HG03159 (cell line): ENCODE measurements around the gene LGMN.
A peak's percentile ranks its signal among the peaks of the same experiment; 100 is the strongest.
"Not testable (repeated sequence)": the region's sequence is repeated elsewhere in the genome, so short reads cannot be mapped to it uniquely, and the experiment has no call there.

ENCODE experiments used
- ATAC-seq: cut with Tn5 transposase; IDR thresholded peaks from one replicate; pipeline ENCODE4 v1.9.1; 2021; ENCODE audit warnings: mild to moderate bottlenecking, moderate library complexity; ENCODE audit not compliant: unreplicated experiment

Gene LGMN

DNA sequence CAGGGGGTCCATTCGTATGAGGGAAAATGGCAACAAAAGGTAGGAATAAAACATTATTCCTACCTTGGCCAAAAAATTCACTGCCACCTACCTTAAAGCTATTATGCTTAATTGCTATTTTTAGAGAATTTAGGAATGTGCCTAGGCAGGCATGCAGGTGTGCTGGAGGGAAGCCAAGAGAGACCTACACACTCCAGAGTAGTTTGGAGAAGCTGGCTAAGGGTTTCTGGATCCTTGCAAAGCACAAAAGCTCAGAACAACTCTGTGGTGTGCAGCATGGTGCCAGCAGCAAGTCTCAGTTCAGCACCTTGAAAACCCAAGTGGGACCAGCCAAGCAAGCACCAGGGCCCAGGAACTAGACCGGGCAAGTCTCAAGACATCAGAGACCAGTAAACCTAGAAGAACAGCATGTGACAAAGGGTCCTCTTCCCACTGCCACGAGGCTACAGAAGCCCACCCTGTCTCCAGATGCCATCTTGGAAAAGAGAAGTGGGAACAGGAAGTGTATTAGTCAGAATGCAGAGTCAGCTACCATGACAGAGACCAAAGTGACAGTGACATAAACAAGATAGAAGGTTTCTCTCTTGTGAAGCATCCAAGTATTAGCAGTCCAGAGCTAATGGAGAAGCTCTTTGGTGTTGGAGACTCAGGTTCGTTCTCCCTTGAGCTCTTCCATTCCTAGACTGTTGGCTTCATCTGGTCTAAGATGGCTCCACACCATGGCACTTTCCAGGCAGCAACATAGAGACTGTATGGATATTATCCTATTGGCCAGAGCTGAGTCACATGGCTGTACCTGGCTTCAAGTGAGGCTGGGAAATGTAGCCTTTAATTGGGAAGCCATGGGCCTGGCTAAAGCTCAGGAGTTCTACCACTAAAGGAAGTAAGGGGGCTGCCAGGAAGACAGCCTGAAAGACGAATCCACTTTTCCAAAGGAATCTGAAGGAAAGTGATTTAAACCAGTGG, 15.5 kb upstream of the LGMN start:
- not testable (repeated sequence) for ATAC-seq

DNA sequence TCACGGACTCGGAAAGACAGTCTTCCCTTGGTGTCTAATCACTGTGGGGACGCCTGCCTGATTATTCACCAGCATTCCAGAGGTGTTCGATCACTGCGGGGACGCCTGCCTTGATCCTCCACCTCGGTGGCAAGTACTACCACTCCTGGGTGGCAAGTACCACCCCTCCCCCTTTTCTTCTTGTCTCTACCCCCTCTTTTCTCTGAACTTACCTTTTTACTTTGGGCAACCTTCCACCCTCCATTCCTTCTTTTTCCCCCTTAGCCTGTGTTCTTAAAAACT, 12.0 kb upstream of the LGMN start:
- ATAC-seq, result no peak

DNA sequence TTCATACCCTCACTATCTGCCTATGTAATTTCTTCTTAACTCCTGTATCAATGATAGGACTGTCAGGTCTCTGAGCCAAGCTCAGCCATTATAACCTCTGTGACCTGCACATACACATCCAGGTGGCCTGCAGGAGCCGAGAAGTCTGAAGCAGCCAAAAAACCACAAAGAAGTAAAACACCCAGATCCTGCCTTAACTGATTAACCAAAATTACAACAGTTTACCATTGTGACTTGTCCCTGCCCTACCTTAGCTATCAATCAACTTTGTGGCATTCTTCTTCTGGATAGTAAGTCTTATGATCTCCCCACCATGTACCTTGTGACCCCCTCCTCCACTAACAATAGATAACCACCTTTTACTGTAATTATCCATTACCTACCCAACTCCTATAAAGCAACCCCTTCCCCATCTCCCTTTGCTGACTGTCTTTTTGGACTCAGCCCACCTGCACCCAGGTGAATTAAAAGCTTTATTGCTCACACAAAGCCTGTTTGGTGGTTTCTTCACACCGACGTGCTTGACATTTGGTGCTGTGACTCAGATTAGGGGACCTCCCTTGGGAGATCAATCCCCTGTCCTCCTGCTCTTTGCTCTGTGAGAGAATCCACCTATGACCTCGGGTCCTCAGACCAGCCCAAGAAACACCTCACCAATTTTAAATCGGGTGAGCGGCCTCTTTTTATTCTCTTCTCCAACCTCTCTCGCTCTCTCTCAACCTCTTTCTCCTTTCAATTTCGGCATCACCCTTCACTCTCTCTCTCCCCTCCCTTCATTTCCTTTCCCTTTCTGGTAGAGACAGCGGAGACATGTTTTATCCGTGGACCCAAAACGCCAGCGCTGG, 11.5 kb upstream of the LGMN start:
- ATAC-seq, result no peak

DNA sequence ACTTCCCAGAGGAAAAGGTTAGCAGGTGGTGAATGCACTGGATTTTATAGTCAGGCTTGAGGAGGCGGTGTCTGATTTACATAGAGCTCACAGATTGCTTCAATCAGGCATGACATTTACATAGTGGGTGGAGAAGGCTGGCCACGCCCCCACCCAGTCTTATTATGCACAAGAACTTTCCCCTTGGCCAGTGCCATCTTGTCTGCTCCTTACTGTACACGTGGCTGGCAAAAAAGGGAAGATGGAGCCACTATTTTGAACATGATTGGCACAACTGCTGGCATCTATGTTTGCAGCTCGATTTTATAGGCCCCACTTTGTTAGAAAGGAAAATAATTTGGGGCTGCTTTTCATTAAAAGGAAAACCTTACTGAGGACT, 10.9 kb upstream of the LGMN start:
- ATAC-seq, result no peak

DNA sequence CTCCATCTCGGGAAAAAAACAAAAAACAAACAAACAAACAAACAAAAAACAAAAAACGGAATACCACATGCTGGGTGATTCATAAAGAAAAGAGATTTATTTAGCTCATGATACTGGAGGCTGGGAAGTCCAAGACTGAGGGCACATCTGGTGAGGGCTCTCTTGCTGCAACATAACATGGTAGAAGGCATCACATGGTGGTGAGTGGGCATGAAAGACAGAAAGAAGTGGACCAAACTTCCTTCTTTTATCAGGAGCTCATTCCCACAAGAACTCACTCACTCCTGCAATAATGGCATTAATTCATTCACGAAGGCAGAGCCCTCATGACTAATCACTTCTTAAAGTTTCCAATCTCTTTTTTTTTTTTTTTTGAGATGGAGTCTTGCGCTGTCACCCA, 8.0 kb upstream of the LGMN start:
- ATAC-seq, result no peak

DNA sequence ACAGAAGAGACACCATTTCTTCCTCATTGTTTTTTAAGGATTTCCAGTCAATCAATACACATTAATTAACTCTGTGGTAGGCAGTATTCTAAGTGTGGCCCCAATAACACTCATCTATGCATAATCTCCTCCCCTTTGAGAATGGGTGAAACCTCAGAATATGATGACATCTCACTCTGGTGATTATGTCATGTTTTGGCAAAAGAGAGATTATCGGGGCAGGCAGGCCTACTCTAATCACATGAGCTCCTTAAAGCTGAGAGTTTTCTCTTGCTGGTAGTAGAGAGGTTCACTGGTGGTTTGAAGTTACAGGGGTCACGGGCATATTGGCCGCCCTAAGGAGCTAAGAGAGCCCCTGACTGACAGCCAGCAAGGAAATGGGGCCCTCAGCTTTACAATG, 7.1 kb upstream of the LGMN start:
- ATAC-seq, result no peak

DNA sequence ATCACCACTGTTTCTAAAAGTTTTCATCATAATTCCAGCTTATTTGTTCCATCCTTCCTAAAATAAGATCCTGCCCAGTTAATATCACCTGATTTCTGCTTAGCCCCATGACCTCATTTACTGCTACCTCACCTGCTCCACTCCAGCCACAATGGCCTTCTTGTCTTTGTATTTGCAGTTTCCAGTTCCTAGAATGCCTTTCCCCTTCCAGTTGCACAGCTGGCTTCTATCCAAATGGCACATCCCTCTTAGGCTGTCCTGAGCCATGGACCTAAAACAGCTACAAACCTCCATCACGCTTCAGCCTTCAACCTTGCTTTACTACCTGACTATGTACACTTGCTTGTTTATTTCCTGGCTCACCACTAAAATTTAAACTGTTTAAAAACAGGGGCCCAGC, 6.5 kb upstream of the LGMN start:
- ATAC-seq, result no peak

DNA sequence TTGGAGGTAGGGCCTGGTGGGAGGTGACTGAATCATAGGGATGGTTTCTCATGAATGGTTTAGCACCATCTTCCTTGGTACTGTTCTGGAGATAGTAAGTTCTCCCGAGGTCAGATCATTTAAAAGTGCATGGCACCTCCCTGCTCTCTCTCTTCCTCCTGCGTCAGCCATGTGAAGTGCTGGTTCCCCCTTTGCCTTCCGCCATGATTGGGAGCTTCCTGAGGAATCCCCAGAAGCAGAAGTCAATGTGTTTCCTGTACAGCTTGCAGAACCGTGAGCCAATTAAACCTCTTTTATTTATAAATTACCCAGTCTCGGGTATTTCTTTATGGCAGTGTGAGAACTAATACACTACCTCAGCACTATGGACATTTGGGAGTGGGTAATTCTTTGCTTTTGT, 4.8 kb upstream of the LGMN start:
- no peak for ATAC-seq

DNA sequence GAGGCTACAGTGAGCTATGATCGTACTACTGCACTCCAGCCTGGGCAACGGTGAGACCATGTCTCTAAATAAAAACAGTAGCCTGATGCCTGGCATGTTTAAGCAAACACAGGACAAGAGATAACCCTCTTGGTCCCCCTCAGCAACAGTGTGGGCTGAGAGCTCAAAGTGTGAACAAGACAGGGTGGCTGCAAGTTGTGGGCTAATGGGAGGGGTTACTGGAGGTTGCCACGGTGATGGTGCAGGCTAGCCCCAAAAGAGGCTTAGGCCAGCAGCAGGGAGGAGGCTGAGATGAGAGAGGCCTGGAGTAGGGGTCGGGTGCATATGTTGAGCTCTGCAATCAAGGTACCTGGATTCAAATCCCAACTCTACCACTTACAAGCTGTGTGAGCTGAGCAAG, 3.4 kb upstream of the LGMN start:
- ATAC-seq, result no peak

DNA sequence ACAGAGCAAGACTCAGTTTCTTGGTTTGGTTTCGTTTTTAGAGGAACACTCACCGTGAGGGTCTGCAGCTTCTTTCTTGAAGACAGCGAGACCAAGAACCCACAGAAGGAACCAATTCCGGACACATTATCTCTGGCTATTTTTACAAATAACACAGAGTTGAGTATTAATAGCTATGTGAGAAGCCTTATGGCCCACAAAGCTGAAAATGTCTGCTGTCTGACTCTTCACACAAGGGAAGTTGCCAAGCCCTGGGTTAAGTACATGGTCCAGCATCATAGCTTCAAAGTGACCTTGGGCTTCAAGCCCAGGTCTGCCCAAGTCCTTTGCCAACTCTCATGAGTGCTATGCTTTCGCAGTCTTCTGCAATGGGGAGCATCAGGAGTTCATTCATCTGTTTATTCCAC, 2.6 kb upstream of the LGMN start:
- no peak for ATAC-seq

DNA sequence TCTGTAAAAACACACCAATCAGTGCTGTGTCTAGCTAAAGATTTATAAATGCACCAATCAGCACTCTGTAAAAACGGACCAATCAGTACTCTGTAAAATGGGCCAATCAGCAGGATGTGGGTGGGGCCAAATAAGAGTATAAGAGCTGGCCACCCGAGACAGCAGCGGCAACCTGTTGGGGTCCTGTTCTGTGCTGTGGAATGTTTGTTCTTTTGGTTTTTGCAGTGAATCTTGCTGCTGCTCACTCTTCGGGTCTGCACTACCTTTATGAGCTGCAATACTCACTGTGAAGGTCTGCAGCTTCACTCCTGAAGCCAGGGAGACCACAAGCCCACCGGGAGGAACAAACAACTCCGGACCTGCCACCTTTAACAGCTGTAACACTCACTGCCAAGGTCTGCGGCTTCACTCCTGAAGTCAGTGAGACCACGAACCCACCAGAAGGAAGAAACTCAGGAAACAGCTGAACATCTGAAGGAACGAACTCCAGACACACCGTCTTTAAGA, 1.8 kb upstream of the LGMN start:
- ATAC-seq, result not testable (repeated sequence)

DNA sequence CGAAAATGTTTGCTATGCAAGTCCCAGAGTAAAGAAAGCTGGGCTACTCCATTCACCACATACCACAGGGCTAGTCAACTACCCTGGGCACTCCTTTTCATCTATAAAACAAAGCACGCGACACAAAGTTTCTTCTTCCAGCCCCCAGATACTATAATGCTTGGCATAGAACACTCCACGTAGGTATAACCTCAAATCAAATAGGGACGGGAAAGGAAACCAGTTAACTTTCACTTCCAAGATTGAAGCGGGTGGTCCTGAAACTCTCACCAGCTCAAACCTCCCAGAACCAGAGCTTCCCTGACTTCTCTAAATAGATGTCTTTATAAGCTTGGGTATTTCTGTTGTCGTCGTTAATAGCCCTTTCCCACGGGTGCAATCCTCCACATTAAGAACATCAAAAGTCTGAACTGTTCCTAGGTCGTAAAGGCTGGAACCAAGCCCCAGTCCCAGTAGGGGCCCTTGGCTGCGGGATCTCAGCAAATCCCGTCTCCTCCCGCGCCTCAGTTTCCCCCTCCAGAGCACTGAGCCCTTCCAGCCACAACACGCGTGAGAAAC, 647 bp downstream of the LGMN start:
- no peak for ATAC-seq

DNA sequence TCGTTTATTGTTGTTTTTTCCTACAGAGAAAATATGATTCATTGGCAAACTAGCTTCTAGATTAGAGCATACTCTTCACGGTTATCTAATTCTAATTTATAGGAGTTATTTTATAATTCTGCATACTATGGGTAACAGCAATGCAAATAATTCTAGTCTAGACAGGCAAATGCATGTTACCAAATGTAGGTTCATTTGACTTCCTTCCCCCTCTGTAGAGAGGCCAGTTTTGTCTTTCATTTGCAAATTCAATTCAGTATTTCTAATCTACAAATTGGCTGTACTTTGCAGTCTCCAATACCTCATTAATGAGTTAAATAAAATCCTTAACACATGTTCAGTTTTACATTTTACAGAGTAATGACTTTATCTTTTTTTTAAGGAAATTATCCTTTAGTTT, 4.2 kb downstream of the LGMN start:
- no peak for ATAC-seq

DNA sequence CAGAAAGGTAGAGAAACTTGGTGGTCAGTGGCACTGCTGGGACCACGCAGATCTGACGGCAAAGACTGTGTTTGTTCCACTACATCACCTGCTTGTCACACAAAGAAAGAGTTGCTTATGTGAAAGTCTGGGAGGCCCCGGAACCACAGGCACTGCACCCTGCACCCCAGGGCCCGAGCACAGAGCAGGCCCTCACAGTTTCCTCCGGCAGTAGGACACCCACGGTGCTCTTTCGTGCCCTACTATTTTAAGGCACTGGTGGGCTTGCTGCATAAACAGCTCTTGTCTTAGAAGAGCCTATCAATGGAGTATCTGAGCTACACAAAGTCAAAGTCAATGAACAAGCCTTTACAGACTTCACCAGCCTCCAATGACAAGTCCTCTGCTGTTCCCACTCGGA, 8.0 kb downstream of the LGMN start:
- no peak for ATAC-seq

DNA sequence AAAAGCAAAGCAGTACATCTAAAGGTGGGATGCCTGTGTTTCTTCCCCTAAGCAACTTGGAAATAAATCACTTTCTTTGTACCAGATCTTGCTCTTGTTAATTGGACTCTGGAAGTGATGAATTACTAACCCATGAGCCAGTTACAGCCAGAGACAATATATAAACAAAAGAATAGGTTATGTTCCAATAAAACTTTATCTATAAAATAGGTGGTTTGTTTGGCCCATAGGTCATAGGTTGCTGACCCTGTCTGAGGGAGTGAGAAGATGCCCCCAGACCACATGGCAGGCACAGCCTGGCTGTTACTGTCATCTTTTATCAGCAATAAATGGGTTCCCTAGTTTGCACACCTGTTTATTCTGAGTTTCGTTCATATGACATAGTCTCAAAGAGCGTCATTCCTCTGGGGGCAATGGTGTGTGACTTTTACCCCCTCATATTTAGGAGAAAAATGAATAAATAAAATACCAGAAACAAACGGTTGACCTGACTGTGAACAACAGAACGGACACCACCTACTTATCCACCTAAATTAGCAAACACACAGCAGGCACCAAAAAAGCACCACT, 10.7 kb downstream of the LGMN start:
- ATAC-seq, result no peak

DNA sequence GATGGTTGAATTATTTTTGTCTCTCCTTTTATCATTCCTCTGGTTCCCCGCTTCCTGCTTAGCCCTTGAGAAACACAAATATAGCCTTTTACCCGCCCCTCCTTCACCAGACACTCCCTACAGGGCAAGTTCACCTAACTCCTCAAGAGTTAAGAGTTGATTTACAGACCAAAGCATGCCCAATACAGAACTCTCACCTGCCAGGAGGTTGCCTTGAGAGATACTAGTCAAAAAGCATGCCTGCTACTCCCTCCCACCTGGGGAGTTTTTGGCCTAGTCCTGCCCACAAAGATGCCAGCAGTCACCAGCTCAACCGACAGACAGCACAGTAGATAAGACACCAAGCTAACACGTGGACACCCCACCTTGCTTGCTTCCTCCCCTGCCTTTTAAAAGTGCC, 11.2 kb downstream of the LGMN start:
- no peak for ATAC-seq

DNA sequence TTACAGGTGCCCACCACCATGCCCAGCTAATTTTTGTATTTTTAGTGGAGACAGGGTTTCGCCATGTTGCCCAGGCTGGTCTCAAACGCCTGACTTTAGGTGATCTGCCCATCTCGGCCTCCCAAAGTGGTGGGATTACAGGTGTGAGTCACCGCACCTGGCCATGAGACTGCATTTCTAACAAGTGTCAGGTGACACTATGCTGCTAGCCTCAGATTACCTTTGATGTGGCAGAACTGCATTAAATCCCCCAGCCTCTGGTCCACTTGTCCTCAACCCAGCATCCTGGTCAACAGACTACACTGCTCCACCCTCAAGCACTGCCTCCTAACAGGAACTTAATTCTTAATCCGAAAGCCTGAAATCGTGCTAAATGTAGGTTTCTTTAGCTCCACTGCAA, 13.1 kb downstream of the LGMN start:
- ATAC-seq, result no peak

DNA sequence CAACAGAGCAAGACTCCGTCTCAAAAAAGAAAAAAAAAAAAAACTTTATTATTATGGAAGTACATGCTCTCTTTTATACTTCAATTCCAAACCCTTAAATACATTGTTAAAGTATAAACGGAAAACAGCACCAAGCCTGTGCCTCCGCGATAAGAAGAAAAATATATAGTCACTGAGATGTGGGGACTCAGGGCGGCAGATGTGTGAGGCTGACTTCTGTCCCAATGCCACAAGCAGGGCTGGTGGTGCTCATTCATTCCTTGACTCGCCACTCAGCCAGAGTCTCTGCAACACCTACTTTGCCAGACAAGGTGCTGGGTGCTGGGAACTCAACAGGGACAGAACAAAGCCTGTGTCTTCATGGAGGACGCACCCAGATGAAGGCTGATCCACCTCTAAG, 13.8 kb downstream of the LGMN start:
- ATAC-seq, result no peak

DNA sequence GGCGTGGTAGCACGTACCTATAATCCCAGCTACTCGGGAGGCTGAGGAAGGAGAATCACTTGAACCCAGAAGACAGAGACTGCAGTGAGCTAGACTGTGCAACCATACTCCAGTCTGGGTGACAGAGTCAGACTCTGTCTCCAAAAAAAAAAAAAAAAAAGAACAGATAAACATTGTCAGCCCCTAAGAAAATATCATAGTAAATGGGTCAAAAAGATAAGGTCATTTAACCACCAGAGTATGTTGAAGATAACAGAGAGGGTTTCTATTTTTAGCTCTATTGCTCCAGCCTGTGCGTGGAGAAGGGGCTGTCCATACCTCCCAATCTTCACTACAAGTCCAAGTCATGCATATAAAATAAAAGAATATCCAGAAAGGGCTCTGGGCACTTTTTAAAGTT, 15.4 kb downstream of the LGMN start:
- no peak for ATAC-seq

DNA sequence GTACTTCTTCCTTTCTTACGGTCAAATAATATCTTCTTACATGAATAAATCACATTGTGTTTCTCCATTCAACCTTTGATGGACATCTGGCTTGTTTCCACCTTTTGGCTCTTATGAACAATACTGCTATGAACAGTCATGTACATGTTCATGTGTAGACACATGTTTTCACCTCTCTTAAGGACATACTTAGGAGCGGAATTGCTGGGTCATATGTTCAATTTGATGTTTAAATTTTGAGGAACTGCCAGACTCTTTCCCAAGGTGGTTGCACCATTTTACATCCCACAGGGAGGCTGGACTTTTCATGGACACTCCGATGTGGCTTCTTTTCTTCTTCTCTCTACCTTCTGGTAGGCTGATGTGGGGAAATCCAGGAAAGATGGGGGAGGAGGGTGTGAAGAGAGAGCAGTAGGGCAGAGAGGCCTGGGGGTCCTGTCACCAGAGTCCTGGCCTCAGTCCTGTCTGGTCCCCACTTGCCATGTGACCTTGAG, 16.8 kb downstream of the LGMN start:
- no peak for ATAC-seq

DNA sequence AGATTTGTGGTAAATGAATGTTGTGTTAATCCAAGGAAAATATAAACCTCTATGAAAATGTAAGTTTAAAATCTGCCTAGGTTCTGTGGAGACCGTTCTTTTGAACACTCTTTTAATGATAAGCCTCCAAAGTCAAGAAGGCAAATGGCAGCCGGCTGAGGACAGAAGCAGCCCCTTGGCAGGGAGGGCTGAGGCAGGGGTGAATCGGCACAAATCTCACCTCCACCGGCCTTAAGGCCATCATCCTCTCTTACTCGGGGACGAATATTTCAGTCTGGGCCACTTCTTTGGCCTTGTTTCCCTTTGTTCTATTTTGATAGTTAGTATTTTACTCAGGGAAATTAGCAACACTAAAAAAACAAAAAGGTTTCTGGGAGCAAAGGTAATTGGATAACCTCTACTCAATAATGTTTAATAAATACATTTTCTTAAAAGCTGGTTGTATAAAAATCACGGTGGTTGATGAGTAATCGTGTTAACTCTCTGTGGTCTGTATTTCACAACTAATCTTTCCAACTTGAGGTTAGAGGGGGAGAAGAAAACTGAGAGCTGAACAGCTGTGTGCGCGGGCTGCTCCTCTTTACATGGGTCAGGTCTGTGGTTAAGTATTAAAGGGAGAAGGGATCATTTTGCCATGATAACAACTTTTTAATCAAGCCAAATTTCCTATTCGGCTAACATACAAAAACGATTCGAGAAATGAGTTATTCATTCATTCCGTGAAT, 18.6 kb downstream of the LGMN start:
- peak; percentile 64 for ATAC-seq
